GM19467 (cell line): ENCODE data around the gene SIGLEC15.

Experiments
- ATAC-seq: cut with Tn5 transposase; IDR thresholded peaks from one replicate; pipeline ENCODE4 v1.9.1; 2021; ENCODE audit warnings: mild to moderate bottlenecking, moderate library complexity; ENCODE audit not compliant: unreplicated experiment

The SIGLEC15 gene

GRCh38 chr18:45874491-45875184 is 49.2 kb downstream of the SIGLEC15 start:
- ATAC-seq, result peak; percentile 80

- ATAC-seq, result no peak
Observed at GRCh38 chr18:45876161-45876560, 50.7 kb downstream of the SIGLEC15 start.

DNA sequence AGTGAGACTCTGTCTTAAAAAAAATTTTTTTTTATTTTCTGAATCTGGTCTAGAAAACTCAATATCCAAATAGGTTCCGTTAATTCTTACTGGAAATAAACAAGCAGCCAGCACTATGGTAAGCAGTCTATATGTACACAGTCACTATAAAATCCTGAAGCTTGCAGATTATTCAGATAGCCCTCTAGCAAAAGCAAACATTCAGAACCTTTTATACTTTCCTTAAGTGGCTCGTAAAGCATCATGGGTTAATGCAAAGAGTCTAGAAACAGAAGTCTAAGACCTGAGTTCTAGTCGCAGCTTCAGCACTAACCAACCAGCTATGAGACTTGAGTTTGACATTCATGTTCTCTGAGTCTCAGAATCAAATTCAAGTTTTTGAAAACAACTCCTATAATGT is 51.9 kb downstream of the SIGLEC15 start:
- ATAC-seq, result no peak

GRCh38 chr18:45879681-45880655 is 54.5 kb downstream of the SIGLEC15 start:
- no peak for ATAC-seq

DNA sequence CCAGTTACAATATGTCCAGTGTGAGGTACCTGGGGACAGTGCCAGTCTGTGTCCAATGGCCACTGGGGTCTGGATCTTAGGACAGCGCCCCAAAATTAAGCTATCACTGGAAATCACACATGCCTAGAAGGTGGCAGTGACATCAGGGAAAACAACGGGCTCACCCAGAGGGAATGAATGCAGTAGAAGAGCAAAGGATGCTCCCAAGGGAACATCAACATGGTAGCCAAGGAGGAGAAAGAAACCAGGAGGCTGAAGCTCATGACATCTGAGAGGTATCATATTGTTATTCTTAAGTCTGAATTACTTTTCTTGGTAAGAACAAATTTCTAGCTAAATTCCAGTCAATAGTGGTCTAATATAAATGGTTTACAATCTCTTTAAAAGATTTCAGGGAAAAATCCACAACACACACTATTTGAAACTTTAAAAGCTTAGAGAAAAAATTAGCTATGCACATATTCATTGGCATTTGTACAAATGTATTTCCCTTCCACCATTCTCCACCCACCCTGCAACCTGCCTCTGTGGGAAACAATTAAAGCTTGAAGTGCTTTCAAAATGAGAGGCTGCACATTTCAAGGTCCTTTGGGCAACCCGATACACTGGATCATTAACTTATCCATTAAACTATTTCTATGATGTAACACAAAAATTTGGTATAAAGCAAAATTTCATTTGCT is 55.5 kb downstream of the SIGLEC15 start:
- ATAC-seq, result no peak

GRCh38 chr18:45887585-45887984 is 62.1 kb downstream of the SIGLEC15 start:
- ATAC-seq, result no peak

GRCh38 chr18:45889419-45890064 is 64.1 kb downstream of the SIGLEC15 start:
- no peak for ATAC-seq

- ATAC-seq, result no peak
Observed at GRCh38 chr18:45890606-45891005, 65.1 kb downstream of the SIGLEC15 start.

- ATAC-seq, result no peak
Observed at GRCh38 chr18:45891806-45892205, 66.3 kb downstream of the SIGLEC15 start.
